ENCODE data around the gene NINL. TPM values are rescaled to one million over a fixed set of nuclear protein-coding genes. Genes with fewer than 3 reads are reported as not detected.

NINL gene
- total RNA-seq, 2 experiments from 2014 or later: 2.1 to 2.3 TPM

- Mint-ChIP-seq H3K36me3 (no peaks in the 10 kb centered on the region), H3K4me1 (no peaks in the 10 kb centered on the region), H3K9me3 (ENCODE audit: low read depth) (no peaks in the 10 kb centered on the region), H3K27ac (no peak overlapping the region), H3K4me3 (no peak overlapping the region), H3K27me3 (no peaks in the 10 kb centered on the region)
- DNase-seq: no peak
- ATAC-seq: no peak
- CTCF ChIA-PET: no interaction called here
Observed at GRCh38 chr20:25526446-25526845, 58.9 kb downstream of the NINL start.

GRCh38 chr20:25525867-25526266 lies 59.5 kb downstream of the NINL start:
- CTCF ChIA-PET: no interaction called here
- DNase-seq (no peak), ATAC-seq (no peak)
- Mint-ChIP-seq H3K4me3 (no peak overlapping the region), H3K36me3 (no peaks in the 10 kb centered on the region), H3K9me3 (ENCODE audit: low read depth) (no peaks in the 10 kb centered on the region), H3K4me1 (no peaks in the 10 kb centered on the region), H3K27ac (no peak overlapping the region), H3K27me3 (no peaks in the 10 kb centered on the region)

GRCh38 chr20:25525295-25525694 lies 60.0 kb downstream of the NINL start:
- Mint-ChIP-seq H3K4me1 (no peaks in the 10 kb centered on the region), H3K27me3 (no peaks in the 10 kb centered on the region)

DNA sequence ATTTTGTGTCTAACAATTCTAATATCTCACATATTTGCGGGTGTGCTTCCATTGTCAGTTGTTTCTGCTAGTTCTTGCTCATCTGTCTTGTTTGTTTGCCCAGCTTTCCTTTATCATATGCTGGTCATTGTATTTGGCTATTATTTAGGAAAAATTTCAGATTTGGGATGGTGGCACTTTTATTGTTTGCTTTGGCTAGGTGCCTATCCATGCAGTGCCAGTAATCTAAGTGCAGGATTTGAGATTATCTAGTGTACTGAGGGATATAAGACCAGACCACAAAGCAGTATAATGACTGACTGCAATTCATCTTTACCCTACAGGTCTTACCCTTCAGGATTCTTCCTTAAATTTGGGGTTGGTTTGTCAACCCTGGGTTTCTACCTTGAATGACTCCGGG lies 63.9 kb downstream of the NINL start:
- Mint-ChIP-seq H3K4me3 (no peak overlapping the region), H3K36me3 (no peaks in the 10 kb centered on the region), H3K9me3 (ENCODE audit: low read depth) (no peaks in the 10 kb centered on the region), H3K27ac (no peak overlapping the region), H3K27me3 (no peaks in the 10 kb centered on the region), H3K4me1 (no peaks in the 10 kb centered on the region)
- ATAC-seq: no peak
- CTCF ChIA-PET: interaction anchor here (1.2 kb wide), 1 partner anchor 20 kb away, joined by 4 read pairs; no protein-coding TSS in a partner anchor
- DNase-seq: no peak

More at GRCh38 chr20:25525295-25525694, 60.0 kb downstream of the NINL start:
- DNase-seq (no peak), ATAC-seq (no peak)
- CTCF ChIA-PET: no interaction called here
- no peaks in the 10 kb centered on the region for H3K36me3 Mint-ChIP-seq
- H3K9me3 Mint-ChIP-seq (ENCODE audit: low read depth): no peaks in the 10 kb centered on the region
- H3K27ac Mint-ChIP-seq: no peak overlapping the region
- no peak overlapping the region for H3K4me3 Mint-ChIP-seq

DNA sequence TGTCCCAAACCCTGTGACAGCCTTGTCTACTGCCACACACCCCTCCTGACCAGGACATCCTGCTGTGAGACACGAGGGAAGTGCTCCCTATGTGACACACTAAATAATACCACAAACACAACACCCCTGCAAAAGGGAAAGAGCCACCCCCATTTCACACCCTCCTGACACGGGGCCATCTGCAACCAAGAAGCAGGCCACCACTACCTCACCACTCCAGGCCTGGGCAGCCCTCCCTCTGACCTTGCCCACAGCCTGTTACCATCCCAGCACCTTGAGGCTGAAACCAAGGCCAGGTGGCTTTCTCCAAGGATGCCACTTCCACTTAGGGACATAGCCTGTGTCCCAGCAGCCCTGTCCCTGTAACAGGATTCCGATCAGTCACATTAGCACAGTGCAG lies 68.2 kb downstream of the NINL start:
- DNase-seq (no peak), ATAC-seq (no peak)
- Mint-ChIP-seq H3K36me3 (peaks cover 14% of the 10 kb centered on the region), H3K9me3 (ENCODE audit: low read depth) (peaks cover 28% of the 10 kb centered on the region), H3K4me3 (no peak overlapping the region), H3K4me1 (no peaks in the 10 kb centered on the region), H3K27me3 (no peaks in the 10 kb centered on the region), H3K27ac (no peak overlapping the region)
- CTCF ChIA-PET: no interaction called here

DNA sequence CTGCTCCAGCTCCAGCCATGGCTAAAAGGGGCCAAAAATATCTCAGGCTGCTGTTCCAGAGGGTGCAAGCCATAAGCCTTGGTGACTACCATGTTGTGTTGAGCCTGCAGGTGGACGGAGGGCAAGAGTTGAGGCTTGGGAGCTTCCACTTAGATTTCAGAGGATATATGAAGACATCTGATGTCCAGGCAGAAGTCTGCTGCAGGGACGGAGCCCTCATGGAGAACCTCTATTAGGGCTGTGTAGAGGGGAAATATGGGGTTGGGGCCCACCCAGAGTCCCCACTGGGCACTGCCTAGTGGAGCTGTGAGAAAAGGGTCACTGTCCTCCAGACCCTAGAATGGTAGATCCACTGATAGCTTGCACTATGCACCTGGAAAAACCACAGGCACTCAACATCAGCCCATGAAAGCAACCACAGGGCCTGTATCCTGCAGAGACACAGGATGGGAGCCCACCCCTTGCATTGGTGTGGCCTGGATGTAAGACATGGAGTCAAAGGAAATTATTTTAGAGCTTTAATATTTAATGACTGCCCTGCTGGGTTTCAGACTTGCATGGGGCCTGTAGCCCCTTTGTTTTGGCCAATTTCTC lies 70.5 kb downstream of the NINL start:
- ATAC-seq (no peak), DNase-seq (no peak)
- CTCF ChIA-PET: no interaction called here
- no peaks in the 10 kb centered on the region for H3K4me1 Mint-ChIP-seq
- no peak overlapping the region for H3K27ac Mint-ChIP-seq
- H3K9me3 Mint-ChIP-seq (ENCODE audit: low read depth): peaks cover 29% of the 10 kb centered on the region
- no peak overlapping the region for H3K4me3 Mint-ChIP-seq
- no peaks in the 10 kb centered on the region for H3K27me3 Mint-ChIP-seq
- peaks cover 14% of the 10 kb centered on the region for H3K36me3 Mint-ChIP-seq

- ATAC-seq (no peak), DNase-seq (no peak)
- CTCF ChIA-PET: no interaction called here
- Mint-ChIP-seq H3K27me3 (no peaks in the 10 kb centered on the region), H3K36me3 (peaks cover 14% of the 10 kb centered on the region), H3K4me1 (no peaks in the 10 kb centered on the region), H3K4me3 (no peak overlapping the region), H3K9me3 (ENCODE audit: low read depth) (peaks cover 29% of the 10 kb centered on the region), H3K27ac (no peak overlapping the region)
Observed at GRCh38 chr20:25514195-25514594, 71.1 kb downstream of the NINL start.

- CTCF ChIA-PET: no interaction called here
- ATAC-seq: no peak
- Mint-ChIP-seq H3K27ac (no peak overlapping the region), H3K36me3 (peaks cover 14% of the 10 kb centered on the region), H3K27me3 (no peaks in the 10 kb centered on the region), H3K9me3 (ENCODE audit: low read depth) (peaks cover 29% of the 10 kb centered on the region), H3K4me3 (no peak overlapping the region), H3K4me1 (no peaks in the 10 kb centered on the region)
- DNase-seq: no peak
Observed at GRCh38 chr20:25512709-25513108, 72.6 kb downstream of the NINL start.

DNA sequence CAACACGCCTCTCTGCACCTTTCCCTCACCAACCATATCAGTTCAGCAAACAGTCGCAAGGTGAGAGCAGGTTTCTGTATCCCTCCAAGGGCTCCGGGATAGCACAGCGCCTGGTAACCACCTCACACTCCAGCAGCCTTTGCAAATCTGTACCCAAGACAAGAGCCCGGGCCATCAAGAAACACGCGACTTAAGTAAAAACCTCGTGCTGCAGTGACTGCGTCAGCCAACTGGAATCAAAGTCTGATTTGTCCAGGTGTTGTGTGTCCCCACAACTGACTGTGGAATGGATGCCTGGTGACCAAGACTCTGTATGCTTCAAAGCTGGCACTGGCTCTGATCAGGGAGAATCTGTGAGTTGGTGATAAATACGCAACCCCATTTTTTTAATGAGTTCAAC lies 74.1 kb downstream of the NINL start:
- H3K27ac Mint-ChIP-seq: no peak overlapping the region
- H3K9me3 Mint-ChIP-seq (ENCODE audit: low read depth): peaks cover 29% of the 10 kb centered on the region
- CTCF ChIA-PET: no interaction called here
- no peaks in the 10 kb centered on the region for H3K27me3 Mint-ChIP-seq
- no peak for ATAC-seq
- H3K4me1 Mint-ChIP-seq: no peaks in the 10 kb centered on the region
- H3K36me3 Mint-ChIP-seq: peaks cover 14% of the 10 kb centered on the region
- no peak for DNase-seq
- H3K4me3 Mint-ChIP-seq: no peak overlapping the region

DNA sequence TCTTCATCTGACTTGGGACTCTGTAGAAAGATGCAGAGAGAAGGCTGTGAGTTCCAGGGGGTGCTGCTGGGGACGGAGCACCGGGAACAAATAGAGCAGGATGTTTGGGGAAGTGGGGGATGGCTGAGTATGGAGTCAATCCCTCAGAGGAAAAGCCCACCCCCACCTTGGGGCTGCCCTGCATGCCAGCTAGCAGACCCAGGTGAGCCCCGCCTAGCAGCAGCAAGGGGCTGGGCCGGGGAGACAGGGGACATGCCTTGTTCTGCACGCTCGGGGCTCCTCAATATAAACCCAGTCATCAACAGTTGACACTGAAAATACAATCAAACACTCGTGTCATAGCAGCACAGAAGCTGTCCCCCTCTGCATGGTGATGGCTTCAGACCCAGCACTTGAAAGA lies 74.6 kb downstream of the NINL start:
- H3K27me3 Mint-ChIP-seq: no peaks in the 10 kb centered on the region
- DNase-seq: no peak
- no peaks in the 10 kb centered on the region for H3K4me1 Mint-ChIP-seq
- H3K4me3 Mint-ChIP-seq: no peak overlapping the region
- ATAC-seq: no peak
- no peak overlapping the region for H3K27ac Mint-ChIP-seq
- CTCF ChIA-PET: no interaction called here
- H3K36me3 Mint-ChIP-seq: peaks cover 11% of the 10 kb centered on the region
- H3K9me3 Mint-ChIP-seq (ENCODE audit: low read depth): peaks cover 26% of the 10 kb centered on the region

- H3K27me3 Mint-ChIP-seq: no peaks in the 10 kb centered on the region
- no peak overlapping the region for H3K27ac Mint-ChIP-seq
- H3K4me3 Mint-ChIP-seq: no peak overlapping the region
- peaks cover 7% of the 10 kb centered on the region for H3K36me3 Mint-ChIP-seq
- H3K4me1 Mint-ChIP-seq: no peaks in the 10 kb centered on the region
- CTCF ChIA-PET: no interaction called here
- no peak for ATAC-seq
- no peak for DNase-seq
- peaks cover 21% of the 10 kb centered on the region for H3K9me3 Mint-ChIP-seq (ENCODE audit: low read depth)
Observed at GRCh38 chr20:25510202-25510601, 75.1 kb downstream of the NINL start.

- CTCF ChIA-PET: no interaction called here
Observed at GRCh38 chr20:25509084-25509483, 76.2 kb downstream of the NINL start.

DNA sequence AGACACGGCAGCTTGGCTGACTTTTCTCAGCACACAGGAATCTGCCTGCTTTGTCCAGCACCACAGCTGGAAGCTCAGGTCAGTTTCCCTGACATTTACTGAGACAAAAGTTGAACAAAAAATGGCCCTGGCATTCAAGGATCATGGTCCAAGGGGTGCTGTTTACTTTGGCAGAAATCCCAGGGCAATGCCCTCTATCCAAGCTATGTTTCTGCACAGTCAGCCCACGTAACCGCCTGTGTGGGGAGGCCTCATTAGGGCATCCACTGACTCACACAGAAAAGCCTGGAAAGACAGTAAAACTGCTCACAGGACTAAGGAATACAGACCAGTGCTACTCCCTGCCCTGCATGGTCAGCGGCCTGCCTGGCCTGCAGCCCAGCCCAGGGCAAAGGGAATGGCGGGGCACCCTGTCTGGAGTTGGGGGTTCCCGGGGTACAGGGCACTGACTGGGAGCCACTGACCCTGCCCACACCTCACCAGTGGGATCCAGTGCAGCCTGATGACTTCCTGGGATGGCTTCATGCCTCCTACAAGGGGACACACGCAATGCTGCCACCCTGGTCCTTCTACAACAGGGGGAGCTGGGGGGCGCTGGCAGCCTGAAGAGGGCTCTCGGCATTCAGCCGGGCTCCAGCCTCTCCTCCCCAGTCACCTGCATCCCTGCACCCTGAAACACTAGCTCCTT lies 77.1 kb downstream of the NINL start:
- CTCF ChIA-PET: no interaction called here
- H3K27me3 Mint-ChIP-seq: no peaks in the 10 kb centered on the region

More at GRCh38 chr20:25509084-25509483, 76.2 kb downstream of the NINL start:
- H3K27me3 Mint-ChIP-seq: no peaks in the 10 kb centered on the region
- peaks cover 16% of the 10 kb centered on the region for H3K9me3 Mint-ChIP-seq (ENCODE audit: low read depth)
- no peaks in the 10 kb centered on the region for H3K4me1 Mint-ChIP-seq
- H3K36me3 Mint-ChIP-seq: peaks cover 4% of the 10 kb centered on the region
- DNase-seq (no peak), ATAC-seq (no peak)
- no peak overlapping the region for H3K4me3 Mint-ChIP-seq
- H3K27ac Mint-ChIP-seq: no peak overlapping the region

DNA sequence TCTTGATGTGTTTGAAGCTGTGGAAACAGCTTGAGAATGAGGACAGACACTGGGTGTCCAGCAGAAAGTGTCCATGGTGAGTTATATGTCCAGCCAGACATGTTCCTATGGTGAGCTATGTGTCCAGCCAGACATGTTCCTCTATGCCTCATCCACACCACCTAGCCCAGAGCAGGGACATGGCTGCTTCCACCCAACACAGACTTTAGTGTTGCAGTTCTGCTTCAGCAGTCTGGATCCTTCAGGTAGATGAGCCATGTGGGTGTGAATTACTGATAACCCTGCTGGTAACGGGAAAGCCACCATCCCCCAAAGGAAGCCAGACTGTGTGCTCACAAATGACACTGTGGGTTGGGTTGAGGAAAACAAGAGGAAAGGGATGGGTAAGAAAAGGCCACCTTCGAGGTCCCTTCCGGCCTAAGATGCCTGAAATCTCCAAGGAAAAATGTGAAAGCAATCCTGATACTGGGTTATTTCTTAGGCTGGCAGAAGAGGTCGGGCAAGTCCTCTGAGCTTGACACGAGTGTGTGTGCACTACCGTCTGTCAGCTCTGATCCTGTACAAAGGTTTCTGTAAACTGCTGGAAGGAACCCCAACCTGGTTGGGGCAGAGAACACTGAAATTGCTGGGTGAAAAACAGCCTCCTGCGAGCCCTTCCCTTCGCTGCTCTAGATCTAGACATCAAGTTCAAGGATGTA lies 77.8 kb downstream of the NINL start:
- CTCF ChIA-PET: interaction anchor here (0.5 kb wide), 1 partner anchor 119 kb away, joined by 3 read pairs; no protein-coding TSS in a partner anchor
- DNase-seq (no peak), ATAC-seq (no peak)
- Mint-ChIP-seq H3K27me3 (no peaks in the 10 kb centered on the region), H3K27ac (no peak overlapping the region), H3K9me3 (ENCODE audit: low read depth) (peaks cover 4% of the 10 kb centered on the region), H3K4me3 (no peak overlapping the region), H3K4me1 (no peaks in the 10 kb centered on the region), H3K36me3 (no peaks in the 10 kb centered on the region)

More for the DNA sequence above, 77.1 kb downstream of the NINL start:
- ATAC-seq (no peak), DNase-seq (no peak)
- Mint-ChIP-seq H3K27ac (no peak overlapping the region), H3K36me3 (no peaks in the 10 kb centered on the region), H3K4me3 (no peak overlapping the region), H3K4me1 (no peaks in the 10 kb centered on the region), H3K9me3 (ENCODE audit: low read depth) (peaks cover 8% of the 10 kb centered on the region)

All from activated CD8-positive, alpha-beta memory T cell treated with anti-CD3 and anti-CD28 coated beads, Interleukin-2, amount 10 ng/mL, durations not matched to agents 7 days and 5 days (primary cell).